IPS-18c (cell line): Measurements from ENCODE around the gene EFNB2.

Experiments used
- H3K4me3 ChIP-seq: 2 replicates; pipeline ENCODE4 v1.7.0; 2013; ENCODE audit warnings: low read depth, mild to moderate bottlenecking, low read length, moderate library complexity; ENCODE audit not compliant: insufficient read depth
- H3K9me3 ChIP-seq: one replicate; pipeline ENCODE4 v1.6.1; 2013; ENCODE audit warnings: mild to moderate bottlenecking, low read length, moderate library complexity; ENCODE audit not compliant: control insufficient read depth, insufficient read depth

The EFNB2 gene

GRCh38 chr13:106479929-106480328, 55.5 kb downstream of the EFNB2 start:
- H3K9me3 ChIP-seq, result no peaks in the 10 kb centered on the region
- no peak overlapping the region for H3K4me3 ChIP-seq

DNA sequence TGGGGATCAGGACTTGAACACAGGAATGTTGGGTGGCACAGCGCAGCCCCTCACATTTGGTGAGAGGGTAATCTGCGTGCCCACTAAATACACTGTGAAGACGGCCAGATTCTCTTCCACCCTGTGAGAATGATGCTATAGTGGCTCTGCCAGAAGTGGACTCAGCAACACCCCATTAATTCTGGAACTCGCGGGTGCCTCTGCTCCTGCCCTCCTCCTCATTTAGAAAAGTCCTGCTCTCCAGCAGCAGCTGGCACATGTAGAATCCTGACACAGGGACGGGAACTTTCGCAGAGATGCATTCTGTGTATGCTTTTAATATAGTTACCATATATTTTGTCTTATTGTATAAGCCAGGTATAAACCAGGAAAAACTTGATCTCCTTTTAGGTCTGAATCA, 57.3 kb downstream of the EFNB2 start:
- no peak overlapping the region for H3K4me3 ChIP-seq
- no peaks in the 10 kb centered on the region for H3K9me3 ChIP-seq

DNA sequence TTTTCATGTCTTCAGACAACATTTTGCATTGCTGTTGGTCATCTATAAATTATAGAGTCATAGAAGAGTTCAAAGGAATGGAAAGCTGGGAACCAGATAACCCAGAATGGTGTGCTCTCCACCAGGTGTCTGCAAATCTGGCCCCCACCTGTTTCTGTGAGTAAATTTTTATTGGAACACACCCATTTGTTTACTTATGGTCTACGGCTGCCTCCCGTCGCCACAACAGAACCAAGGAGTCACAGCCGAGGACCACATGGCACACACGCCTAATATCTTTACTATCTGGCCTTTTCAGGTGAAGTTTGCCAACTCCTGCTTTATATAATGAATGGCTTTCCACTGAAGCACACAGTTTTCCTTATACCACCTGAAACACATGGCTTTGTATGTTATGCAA, 58.2 kb downstream of the EFNB2 start:
- Histone ChIP-seq H3K4me3 (no peak overlapping the region), H3K9me3 (no peaks in the 10 kb centered on the region)

GRCh38 chr13:106475852-106476251, 59.6 kb downstream of the EFNB2 start:
- Histone ChIP-seq H3K4me3 (no peak overlapping the region), H3K9me3 (no peaks in the 10 kb centered on the region)

DNA sequence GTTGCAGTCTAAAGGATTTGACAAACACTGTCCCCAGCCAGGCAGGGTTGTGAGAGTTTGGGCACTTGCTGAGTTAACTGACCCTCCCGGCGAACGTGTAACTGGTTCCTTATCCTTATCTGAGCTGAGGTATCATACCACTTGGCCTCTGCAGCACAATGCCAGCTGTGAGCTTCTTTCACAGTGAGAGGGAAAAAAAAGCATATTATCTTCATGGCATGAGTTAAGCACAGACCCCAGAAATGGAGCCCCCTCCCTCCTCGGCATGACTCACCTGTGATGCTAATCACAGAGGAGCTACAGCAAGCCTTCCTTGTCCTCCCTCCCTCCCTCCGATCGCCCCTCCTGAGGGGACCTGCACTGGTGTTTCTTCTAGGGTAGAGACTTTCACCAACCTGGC, 60.5 kb downstream of the EFNB2 start:
- no peak overlapping the region for H3K4me3 ChIP-seq
- no peaks in the 10 kb centered on the region for H3K9me3 ChIP-seq

- Histone ChIP-seq H3K4me3 (no peak overlapping the region), H3K9me3 (no peaks in the 10 kb centered on the region)
Measured at GRCh38 chr13:106473154-106473553, 62.3 kb downstream of the EFNB2 start.

DNA sequence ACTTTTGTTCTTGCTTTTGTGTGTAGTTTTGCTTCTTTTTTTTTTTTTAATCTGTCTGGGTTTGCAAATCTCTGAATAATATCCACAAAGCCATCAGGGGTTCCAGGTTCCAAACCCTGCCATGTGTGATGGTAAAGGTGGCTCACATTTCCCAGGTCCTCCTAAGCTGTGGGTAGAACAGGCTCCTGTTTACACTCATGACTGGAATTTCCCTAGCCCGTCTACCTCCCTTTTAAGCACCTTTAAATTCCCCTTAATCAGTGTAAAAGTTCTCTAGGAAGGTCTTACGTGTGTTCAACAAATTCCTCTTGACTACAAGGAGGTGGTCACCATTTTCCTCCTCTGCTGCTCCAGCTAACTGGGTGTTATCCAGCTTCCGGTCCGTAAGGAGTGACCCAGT, 62.8 kb downstream of the EFNB2 start:
- no peaks in the 10 kb centered on the region for H3K9me3 ChIP-seq

DNA sequence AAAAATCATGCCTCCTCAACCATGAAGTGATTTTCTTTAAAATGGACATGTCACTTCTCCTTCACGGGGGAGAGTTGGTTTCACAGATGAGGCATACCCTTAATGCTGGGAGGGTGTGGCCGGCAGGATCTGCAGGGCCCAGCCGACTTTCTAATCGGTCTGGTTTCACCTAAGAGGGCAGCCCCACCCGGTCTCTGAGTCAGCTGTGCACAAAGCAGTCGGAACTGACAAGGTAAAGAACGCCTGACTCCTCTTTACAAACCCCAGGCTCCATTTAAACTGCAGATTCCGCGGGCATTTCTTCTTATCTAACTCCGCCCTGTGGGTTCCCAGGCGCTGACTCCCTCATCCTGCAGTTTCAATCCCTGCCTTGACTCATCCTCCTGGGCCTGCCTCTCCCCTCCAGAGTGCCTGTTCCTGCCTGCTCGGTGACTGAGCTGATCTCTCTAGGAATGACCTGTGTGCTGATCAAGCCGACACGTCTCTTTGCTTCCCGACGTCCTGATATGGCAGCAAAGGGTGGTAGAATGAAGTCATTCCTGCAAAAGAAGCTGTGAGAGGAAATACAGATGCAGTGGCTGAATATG, 63.4 kb downstream of the EFNB2 start:
- no peaks in the 10 kb centered on the region for H3K9me3 ChIP-seq
- H3K4me3 ChIP-seq, result no peak overlapping the region

More for the DNA sequence above, 62.8 kb downstream of the EFNB2 start:
- no peak overlapping the region for H3K4me3 ChIP-seq

DNA sequence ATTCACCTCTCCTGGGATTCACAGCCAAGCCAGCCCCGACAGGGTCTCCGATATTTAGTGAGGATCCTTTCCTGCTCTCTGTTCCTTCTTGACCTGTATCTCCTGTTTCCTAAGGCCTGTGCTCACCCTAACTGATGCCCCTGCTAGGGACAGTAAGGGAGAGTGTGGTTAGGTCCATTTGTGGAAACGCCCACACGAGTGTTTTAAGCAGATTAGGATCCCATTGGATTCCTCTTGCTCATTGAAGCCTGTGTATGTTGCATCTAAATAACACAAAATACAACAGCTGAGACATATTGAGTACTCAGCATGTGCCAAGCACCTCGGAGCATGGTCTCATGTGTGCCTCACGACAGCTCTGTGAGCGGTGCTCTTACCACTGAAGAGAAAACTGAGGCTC, 64.9 kb downstream of the EFNB2 start:
- Histone ChIP-seq H3K9me3 (no peaks in the 10 kb centered on the region), H3K4me3 (no peak overlapping the region)

GRCh38 chr13:106468744-106469590, 66.5 kb downstream of the EFNB2 start:
- Histone ChIP-seq H3K9me3 (no peaks in the 10 kb centered on the region), H3K4me3 (no peak overlapping the region)

- Histone ChIP-seq H3K4me3 (no peak overlapping the region), H3K9me3 (no peaks in the 10 kb centered on the region)
Measured at GRCh38 chr13:106468207-106468606, 67.3 kb downstream of the EFNB2 start.

- Histone ChIP-seq H3K4me3 (no peak overlapping the region), H3K9me3 (no peaks in the 10 kb centered on the region)
Measured at GRCh38 chr13:106467427-106468122, 67.9 kb downstream of the EFNB2 start.

DNA sequence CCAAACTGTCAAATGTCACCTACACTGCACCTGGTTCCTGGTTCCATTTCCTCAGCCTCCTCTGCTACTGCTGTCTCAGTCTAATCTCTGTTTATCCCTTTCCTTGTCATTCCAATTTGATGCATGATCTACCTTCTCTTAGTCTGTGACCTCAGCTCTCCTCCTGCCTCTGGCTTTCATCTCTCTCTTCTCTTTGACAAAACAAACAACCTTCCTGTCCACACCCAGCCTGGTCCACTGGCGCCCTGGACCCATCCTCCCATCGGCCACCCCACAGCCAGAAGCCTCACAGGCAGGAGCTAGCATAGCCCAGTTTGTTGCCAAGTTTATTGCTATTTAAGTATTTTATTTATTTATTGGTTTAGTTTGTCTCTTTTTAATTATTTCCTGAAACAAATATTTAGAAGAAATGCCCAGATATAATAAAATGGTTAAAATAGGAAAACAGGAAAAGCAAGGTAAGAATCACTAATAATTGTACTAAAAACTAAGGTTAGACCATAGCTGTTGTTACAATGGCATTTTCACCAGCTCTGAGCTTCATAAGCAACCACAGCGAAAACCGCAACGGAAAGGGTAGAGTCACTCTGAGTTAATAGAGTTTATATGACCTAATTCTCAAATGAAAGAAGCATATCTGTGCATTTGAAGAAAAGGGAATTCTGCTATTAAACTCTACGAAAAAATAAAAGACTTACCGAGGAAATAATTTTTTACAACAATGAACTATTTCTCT, 68.6 kb downstream of the EFNB2 start:
- Histone ChIP-seq H3K4me3 (no peak overlapping the region), H3K9me3 (no peaks in the 10 kb centered on the region)

DNA sequence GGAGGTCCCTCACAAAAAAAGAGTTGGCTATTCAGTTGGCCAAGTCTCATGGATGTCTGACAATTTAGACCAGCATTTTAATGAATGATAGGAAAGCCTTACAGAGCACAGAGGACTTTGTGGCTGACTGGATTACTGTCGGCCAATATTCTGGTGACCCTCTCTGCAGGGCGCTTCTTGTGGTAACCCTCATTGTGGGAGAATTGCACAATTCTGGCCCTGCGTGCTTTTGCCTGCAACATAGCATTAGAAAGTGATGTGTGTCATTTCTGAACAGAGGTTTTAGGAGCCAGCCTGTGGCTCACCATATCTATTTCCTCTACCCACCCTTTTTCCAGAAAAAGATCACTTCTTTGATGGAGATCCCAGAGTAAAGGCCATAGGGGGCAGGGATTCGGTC, 71.4 kb downstream of the EFNB2 start:
- Histone ChIP-seq H3K9me3 (no peaks in the 10 kb centered on the region), H3K4me3 (no peak overlapping the region)

DNA sequence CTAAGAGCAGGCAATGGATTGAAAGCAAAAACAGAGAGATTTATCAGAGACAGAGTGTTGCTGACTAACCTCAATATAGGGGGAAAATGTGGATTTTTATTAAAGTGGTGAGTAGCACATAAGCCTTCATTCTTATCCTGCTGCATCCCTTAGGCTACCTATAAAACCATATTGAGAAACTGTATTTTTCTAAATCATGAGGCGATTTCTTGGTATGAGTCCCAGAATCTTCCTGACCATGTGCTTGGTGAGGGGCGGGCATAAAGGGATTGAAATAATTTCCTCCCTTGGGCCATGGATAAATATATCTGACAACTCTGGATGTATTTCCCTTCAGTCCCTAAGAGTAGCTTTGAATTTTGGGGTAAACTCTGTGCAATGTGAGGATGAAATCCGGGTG, 72.8 kb downstream of the EFNB2 start:
- H3K9me3 ChIP-seq, result no peaks in the 10 kb centered on the region
- H3K4me3 ChIP-seq, result no peak overlapping the region

- no peak overlapping the region for H3K4me3 ChIP-seq
- H3K9me3 ChIP-seq, result no peaks in the 10 kb centered on the region
Measured at GRCh38 chr13:106455777-106456176, 79.7 kb downstream of the EFNB2 start.

DNA sequence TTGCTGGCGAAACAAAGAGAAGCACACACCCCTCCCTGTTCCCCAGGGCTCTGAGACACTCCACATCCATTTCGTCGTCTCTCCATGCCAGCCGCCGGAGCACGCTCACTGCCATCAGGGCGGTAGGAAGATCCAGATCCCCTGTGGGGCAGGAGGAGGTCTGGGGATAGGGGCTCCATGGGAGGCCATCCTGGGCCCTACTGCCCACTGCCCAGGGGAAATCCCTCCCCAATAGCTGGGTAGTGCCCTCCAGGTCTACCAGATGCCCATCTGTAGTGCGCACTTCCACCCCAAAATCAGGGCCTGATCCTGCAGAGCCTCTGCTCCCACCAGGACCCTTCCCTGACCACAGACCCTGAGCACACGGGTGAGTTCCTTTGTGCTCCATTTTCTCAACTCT, 80.3 kb downstream of the EFNB2 start:
- no peak overlapping the region for H3K4me3 ChIP-seq

DNA sequence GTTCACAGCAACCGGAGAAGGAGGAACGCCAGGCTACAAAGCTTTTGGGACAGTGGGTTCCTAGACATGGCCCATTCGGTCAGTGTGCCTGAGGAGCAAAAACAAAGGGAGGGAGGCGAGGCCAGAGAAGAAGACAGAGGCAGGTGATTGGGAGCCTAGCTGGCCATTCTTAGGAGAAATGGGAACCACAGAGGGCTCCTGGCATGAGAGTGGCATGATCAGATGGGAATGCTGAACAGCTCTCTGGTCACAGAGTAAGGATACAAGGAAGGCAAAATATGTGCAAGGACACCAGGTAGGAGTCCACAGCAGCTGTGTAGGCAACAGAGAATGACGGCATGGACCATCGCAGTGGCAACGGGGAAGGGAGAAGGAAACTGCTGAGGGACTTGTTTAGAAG, 82.4 kb downstream of the EFNB2 start:
- Histone ChIP-seq H3K4me3 (no peak overlapping the region), H3K9me3 (no peaks in the 10 kb centered on the region)

More for the DNA sequence above, 80.3 kb downstream of the EFNB2 start:
- H3K9me3 ChIP-seq, result no peaks in the 10 kb centered on the region
